ENCODE measurements around the gene ELAC1.
"Not testable (repeated sequence)": the region's sequence is repeated elsewhere in the genome, so short reads cannot be mapped to it uniquely, and the experiment has no call there.

The ELAC1 gene

GRCh38 chr18:50973367-50974126 is 5.7 kb downstream of the ELAC1 start:
- DNase-seq = no peak

GRCh38 chr18:50977037-50977760 is 9.4 kb downstream of the ELAC1 start:
- DNase-seq = no peak

DNA sequence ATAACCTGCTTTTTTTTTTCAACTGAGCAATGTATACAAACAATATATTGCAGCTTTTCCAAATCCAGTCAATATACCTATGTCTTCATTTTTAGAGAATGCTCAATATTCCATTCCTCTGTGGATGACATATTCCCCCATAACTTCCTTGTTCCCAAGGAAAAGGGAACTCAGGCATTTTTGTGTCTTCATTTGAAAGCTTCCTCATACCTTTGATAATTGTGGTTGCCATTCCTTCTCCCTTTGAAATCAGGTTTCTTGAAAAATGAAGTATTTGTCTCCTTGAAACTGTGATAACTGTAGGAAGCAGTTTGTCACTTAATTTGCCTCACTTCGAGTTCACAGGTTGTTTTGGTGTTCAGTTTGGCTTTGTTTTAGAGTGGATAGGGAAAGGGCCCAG is 13.5 kb downstream of the ELAC1 start:
- no peak for DNase-seq

GRCh38 chr18:50982086-50982801 is 14.4 kb downstream of the ELAC1 start:
- no peak for DNase-seq

GRCh38 chr18:50982802-50983179 is 15.0 kb downstream of the ELAC1 start:
- no peak for DNase-seq

DNA sequence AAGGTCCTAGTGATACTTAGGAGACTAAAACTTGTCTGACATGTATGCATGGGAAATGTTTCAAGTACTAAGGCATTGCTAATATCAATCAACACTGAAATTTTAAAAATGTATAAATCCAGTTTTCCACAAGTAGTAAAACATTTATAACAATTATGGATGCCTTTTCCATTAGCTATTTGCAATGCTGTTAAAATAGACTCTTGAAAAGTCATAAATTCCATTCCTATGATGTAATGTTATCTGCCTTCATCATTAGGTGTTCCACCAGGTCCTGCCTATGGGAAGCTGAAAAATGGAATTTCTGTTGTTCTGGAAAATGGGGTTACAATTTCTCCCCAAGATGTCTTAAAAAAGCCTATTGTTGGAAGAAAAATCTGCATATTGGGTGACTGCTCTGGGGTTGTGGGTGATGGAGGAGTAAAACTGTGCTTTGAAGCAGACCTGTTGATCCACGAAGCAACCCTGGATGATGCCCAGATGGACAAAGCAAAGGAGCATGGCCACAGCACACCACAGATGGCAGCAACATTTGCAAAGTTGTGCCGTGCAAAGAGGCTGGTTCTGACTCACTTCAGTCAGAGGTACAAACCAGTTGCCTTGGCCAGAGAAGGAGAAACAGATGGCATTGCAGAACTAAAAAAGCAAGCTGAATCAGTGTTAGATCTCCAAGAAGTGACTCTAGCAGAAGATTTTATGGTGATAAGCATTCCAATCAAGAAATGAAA is 18.7 kb downstream of the ELAC1 start:
- DNase-seq = no peak

DNA sequence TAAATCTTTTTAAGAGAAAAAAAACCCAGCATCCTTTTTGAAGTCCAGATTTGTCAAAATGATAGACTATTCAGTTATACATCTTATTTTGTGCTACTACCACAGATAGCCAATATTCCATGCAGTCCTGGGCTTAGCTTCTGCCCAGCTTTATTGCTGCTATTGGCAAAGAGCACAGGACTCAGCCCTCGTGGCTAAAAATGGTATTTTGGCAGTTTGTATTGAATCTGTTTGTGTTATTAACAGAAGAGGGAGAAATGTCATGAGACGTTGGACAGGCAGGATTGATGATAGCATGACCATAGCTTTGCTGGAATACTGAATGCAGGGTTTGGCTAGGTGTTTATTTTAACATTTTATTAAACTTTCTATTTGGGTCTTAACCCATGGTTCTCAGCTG is 19.4 kb downstream of the ELAC1 start:
- no peak for DNase-seq

DNA sequence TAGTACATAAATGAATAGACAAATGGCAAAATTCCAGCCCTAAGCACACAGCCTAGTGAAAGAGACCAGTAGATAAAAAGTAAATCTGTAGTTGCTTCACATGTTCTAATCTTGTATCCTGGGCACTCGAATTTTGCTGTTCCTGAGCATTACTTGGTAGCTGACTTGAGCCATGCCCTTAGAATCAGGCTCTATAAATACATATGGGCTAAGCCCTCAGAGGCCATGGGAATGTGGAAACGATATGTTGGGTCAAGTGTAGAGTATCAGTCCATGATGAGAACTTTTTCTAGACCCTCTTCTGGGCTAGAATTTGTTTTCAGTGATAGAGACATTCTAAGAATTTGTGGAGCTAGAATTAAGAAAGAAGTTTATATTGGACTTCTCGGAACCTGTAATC is 21.9 kb downstream of the ELAC1 start:
- no peak for DNase-seq

- DNase-seq = no peak
Measured at GRCh38 chr18:50992351-50992762, 24.5 kb downstream of the ELAC1 start.

DNA sequence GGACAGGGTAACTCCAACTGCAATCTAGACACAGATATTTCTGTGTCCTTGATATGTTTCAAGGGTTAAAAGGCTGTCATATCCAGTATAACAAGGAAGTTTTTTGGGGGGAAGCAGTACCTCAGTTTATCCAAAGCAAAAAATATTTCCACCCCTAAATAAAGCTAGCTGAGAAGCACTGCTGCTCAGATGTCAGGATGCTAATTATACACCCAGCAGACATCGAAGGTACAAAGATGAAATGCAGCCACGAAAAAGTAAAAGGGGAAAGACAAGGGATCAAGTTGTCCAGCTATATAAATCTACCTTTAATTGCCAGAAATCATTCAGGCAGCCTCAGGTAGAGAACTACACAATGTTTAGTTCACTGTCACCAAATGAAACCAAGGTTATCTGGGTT is 26.2 kb downstream of the ELAC1 start:
- no peak for DNase-seq

DNA sequence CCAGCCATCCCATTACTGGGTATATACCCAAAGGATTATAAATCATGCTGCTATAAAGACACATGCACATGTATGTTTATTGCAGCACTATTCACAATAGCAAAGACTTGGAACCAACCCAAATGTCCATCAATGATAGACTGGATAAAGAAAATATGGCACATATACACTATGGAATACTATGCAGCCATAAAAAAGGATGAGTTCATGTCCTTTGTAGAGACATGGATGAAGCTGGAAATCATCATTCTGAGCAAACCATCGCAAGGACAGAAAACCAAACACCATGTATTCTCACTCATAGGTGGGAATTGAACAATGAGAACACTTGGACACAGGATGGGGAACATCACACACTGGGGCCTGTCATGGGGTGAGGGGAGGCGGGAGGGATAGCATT is 35.3 kb downstream of the ELAC1 start:
- DNase-seq = not testable (repeated sequence)

GRCh38 chr18:51006061-51006818 is 38.4 kb downstream of the ELAC1 start:
- DNase-seq = no peak

DNA sequence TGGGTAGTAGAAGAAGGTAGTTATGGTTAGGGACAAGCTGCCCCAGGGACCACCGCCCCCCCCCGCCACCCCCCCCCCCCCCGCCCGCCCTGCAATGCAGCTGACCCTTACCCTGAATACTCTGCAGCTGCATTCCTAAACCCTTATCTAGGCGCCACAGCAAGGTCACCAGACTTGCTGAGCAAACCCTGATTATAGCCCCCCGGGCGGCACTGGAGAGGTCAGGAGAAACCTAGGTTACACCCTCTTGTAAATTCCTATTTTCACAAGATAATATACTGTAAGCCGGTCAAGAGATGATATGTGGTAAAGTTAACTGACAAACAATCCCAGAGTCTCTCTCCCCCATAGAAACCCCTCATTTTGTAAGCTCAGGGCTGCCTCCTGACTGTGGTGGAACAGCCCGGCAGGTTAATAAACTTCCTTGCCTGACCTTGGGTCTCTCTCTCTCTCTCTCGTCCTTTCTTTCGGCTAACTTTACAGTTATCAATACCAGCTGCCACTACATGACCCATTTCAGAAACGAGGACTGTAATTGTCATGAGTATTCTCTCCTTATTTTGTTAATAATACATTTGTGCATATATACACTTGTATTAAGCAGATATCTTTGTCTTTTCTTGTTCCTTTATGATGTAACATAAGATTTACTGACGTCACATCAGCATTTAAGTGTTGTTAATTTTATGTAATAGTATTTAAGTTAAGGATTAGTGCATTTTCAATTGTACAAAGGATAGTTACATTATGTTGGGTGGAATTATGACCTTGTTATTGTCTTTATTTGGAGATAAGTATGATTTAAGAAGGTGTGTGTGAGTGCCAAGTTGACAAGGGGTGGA is 39.3 kb downstream of the ELAC1 start:
- DNase-seq = no peak

DNA sequence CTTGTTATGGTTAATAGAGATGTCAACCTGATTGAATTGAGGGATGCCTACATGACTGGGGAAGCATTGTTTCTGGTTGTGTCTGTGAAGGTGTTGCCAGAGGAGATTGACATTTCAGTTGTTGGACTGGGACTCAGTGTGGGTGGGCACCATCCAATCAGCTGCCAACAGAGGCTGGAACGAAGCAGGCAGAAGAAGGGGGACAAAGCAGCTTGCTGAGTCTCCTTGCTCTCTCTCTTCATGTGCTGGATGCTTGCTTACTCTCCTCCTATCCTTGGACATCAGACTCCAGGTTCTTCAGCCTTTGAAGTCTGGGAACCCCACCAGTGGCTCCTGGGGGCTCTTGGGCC is 39.9 kb downstream of the ELAC1 start:
- DNase-seq = no peak

GRCh38 chr18:51009072-51009471 is 41.2 kb downstream of the ELAC1 start:
- no peak for DNase-seq

GRCh38 chr18:51010218-51010617 is 42.4 kb downstream of the ELAC1 start:
- DNase-seq = no peak

DNA sequence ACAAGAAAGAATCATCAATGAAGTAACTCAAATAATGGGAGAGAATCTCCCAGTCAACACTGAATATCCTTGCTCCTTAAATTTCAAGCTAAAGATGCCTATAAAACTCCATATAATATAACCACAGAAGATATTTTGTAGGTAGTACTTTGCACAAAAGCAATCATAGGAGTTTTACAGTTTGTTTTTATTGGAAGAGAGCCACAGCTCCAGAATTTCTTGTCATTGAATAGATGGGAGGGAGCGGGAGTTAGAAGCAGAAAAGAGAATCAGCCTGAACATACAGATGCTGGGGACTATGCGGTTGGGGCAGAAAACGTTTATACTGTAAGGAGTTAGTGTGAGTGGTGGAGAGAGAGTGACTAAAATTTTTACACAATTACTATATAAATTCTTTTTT is 43.9 kb downstream of the ELAC1 start:
- no peak for DNase-seq

GRCh38 chr18:51012441-51012840 is 44.6 kb downstream of the ELAC1 start:
- no peak for DNase-seq

DNA sequence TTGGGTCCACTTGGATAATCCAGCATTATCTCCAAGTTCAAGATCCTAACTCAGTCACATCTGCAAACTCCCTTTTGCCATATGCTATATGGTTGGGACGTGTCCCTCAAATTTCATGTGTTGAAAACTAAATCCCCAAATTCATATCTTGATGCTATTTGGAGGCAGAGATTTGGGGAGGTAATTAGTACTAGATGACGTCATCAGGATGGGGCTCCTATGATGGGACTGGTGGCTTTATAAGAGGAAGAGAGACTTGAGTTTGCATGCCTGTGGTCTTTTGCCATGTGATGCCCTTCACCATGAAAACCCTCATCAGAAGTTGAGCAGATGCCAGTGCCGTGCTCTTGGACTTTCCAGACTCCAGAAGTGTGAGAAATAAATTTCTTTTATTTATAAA is 45.4 kb downstream of the ELAC1 start:
- DNase-seq = no peak

DNA sequence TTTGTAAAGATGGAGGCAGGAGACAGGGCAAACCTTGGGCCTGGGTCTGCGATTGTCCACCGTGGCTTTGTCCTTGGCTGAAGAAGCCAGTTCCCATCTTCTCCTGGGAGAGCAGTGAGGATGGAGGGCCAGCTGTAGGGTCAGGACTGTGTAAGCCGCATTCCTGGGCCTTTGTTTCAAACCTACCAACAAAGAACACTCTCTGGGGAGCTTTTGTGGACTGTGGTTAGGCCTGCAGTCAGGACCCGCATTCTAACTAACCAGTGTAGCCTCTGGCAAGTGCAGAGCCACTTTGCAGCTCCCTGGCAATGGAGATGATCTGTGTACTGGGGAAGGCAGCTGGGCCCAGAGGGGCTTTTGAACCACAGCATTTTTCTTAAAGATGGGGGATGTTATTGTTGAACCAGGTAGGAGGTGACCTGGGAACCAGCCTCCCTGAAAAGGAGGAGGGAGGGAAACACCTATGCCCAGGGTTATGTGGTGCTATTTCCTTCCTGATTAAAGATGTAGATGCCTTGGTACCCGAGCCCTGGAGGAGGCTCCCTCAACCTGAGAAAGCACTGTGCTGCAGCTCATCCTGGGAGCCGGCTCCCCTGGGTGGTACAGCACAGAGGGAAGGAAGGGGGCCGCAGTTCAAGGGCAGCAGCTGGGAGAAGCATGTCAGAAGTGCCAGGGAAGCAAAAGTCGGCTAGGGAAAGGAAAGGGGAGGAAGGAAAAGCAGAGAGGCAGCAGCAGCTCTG is 49.5 kb downstream of the ELAC1 start:
- no peak for DNase-seq

- no peak for DNase-seq
Measured at GRCh38 chr18:51020536-51020935, 52.7 kb downstream of the ELAC1 start.

Measured in stimulated activated CD4-positive, alpha-beta T cell treated with anti-CD3 and anti-CD28 coated beads, Interleukin-15, amount 100 ng/mL, for 24 hours (primary cell).